GM19043 (cell line): ENCODE data around the gene CAMK4.
A peak's percentile ranks its signal among the peaks of the same experiment; 100 is the strongest.

Source experiments
- ATAC-seq: cut with Tn5 transposase; IDR thresholded peaks from one replicate; pipeline ENCODE4 v1.9.1; 2021; ENCODE audit warnings: low read depth; ENCODE audit not compliant: unreplicated experiment

Gene CAMK4

GRCh38 chr5:111469293-111469896 lies 245.2 kb downstream of the CAMK4 start:
- ATAC-seq: no peak

- no peak for ATAC-seq
These were observed 245.7 kb downstream of the CAMK4 start for GRCh38 chr5:111469903-111470302.

GRCh38 chr5:111472096-111472495 lies 247.9 kb downstream of the CAMK4 start:
- no peak for ATAC-seq

- ATAC-seq: peak; percentile 67
These were observed 248.4 kb downstream of the CAMK4 start for GRCh38 chr5:111472579-111472978.

DNA sequence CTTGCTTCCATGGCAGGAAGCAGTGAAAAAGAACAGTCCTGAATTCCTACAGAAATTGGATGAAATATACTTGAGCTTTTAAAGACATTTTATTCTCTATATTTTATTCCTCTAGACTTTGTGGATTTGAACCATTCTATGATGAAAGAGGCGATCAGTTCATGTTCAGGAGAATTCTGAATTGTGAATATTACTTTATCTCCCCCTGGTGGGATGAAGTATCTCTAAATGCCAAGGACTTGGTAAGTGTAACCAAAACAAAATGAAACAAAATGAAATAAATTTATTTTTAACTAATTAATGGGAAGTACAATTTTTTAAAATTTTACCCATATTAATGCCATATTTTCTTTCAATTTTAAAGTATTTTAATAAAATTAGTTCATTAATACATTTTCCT lies 254.1 kb downstream of the CAMK4 start:
- ATAC-seq: no peak

DNA sequence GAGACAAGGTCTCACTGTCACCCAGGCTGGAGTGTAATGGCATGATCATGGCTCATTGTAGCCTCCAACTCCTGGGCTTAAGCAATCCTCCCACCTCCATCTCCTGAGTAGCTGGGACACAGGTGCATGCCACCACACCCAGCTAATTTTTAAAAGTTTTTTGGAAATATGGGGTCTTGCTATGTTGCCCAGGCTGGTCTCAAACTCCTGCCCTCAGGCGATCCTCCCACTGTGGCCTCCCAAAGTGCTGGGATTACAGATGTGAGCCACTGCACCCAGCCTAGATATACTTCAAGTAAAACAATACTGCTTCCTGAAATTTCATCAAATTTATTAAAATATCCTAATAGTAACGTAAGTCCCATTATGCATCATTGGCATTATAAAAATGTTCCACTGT lies 254.7 kb downstream of the CAMK4 start:
- ATAC-seq: no peak

GRCh38 chr5:111480346-111480745 lies 256.2 kb downstream of the CAMK4 start:
- ATAC-seq: no peak

- no peak for ATAC-seq
These were observed 261.9 kb downstream of the CAMK4 start for GRCh38 chr5:111486055-111486454.

DNA sequence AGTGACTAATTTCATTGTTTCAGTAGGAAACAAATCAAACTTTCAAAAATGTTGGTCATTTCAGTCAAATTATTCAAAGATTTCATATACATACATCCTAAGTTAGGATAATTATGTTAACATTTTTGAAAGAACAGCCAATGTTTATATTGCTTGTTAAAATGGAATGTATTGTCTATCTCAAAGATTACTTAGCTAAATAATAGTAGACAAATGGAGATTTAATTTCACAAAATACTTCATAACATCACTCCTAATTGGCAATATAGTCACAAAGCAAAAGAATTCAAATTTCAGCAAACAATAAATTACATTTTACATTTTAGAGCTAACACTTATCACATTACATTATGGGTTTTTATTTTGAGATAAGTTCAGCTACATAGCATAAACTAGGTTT lies 262.7 kb downstream of the CAMK4 start:
- ATAC-seq: no peak

GRCh38 chr5:111488353-111488752 lies 264.2 kb downstream of the CAMK4 start:
- ATAC-seq: no peak

DNA sequence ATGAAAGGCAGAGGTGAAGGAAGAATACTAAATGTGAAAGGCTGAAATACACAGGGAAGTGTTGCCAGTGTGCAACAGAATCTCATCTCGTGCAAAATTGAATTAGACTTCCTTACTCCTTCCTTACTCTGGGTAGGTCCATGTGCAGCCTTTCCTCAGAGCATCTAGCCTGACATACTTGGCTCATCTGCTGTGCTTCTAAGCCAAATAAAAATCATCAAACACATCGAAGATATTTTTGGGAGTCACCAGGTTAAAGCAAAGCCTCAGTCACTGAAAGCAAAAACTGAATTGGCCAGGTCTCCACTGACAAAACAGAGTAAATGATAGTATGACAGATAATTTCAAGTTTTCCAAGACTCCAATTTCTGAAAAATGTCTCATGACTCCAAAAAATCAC lies 268.8 kb downstream of the CAMK4 start:
- ATAC-seq: no peak

DNA sequence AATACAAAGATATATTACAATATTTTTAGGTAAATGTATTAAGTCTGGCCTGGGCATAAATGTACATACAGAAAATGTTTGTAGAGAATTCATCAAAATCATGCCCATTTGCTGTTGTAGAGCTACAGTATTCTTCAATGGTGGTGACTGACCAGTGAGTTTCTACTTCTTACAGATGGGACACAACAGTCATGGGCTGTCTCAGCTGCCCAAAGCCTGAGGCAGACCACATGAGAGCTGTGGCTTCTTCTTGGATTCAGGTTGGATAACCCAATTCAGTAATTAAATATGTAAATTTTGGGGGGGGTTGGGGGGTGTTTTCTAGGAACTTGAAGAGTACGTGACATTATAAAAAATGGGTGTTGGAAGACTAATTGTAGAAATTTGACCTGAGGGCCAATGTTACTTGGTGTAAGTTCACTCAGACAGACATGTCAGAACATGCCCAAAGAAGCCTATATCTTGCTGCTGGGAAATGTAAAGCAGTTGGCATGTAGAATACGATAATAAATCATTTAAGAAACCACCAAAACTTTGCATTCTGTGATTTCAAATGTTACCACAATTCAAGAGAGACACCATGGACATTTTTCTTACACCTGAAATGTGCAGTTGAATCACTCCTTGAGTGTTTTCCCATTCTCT lies 270.3 kb downstream of the CAMK4 start:
- no peak for ATAC-seq

GRCh38 chr5:111495159-111495558 lies 271.0 kb downstream of the CAMK4 start:
- ATAC-seq: no peak

DNA sequence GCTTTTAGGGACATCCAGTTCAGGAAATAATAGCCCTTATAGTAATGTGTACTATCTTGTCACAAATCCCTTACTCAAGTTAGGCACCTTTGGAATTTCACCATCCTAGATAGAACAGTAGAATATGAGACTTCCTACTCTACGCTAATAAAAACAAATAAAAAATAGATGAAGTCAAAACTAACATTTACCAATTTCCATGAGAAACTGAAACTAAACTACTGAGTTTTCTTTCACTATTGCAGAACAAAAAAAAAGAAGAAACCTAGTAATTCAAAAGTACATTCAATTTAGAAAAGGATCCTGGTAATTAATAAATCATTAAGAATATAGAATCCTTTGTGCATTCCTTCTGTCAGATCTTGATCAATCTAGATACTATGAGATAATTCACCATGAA lies 274.2 kb downstream of the CAMK4 start:
- ATAC-seq: no peak

- no peak for ATAC-seq
These were observed 278.8 kb downstream of the CAMK4 start for GRCh38 chr5:111502956-111503355.

GRCh38 chr5:111505096-111505495 lies 280.9 kb downstream of the CAMK4 start:
- ATAC-seq: no peak

DNA sequence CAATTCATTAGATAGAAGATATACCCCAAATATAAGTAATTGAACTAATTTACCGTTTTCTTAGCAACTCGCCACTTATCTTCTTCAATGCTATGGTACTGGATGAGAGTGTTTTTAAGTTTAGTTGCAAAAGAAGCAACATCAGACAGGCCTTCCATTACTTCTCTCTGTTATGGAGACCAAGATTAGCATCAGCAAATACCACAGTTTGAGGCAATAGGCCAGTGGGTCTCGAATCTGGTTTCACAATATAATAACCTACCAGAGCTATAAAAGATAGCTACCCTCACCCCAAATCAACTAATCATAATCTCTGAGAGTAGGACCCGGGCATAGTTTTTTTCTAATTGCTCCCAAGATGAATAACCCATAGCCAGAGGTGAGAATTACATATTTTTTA lies 283.1 kb downstream of the CAMK4 start:
- ATAC-seq: no peak

DNA sequence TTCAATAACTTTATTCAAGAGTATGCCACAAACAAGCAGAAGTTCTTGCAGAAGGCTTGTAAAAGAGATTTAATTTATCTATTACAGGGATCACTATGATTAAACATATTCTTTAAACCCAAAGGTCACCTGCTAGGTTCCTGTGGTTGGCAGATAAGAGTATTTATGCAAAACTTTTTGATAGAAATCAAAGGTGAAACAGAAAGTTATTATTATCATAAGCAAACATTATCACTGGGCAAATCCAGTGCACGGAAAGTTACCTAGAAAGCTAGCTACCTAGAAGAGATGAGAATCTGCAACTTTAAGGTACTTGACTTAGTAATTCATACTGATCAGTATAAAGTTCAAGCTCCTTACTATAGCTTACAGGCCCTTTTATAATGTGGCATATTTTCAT lies 284.9 kb downstream of the CAMK4 start:
- ATAC-seq: no peak

- no peak for ATAC-seq
These were observed 287.1 kb downstream of the CAMK4 start for GRCh38 chr5:111511174-111511830.

- peak; percentile 18 for ATAC-seq
These were observed 287.7 kb downstream of the CAMK4 start for GRCh38 chr5:111511831-111512374.

- peak; percentile 86 for ATAC-seq
These were observed 288.4 kb downstream of the CAMK4 start, which contains the start of gene STARD4 for GRCh38 chr5:111512375-111513130. Gene STARD4 (minus strand): TSS chr5:111512535. CDS start chr5:111507433, 5,102 bp downstream.
